GM12878 (cell line): Measurements from ENCODE around the gene PSMD1. TPM values are rescaled to one million over a fixed set of nuclear protein-coding genes. Genes with fewer than 3 reads are reported as not detected.

Experiments used
- CREB1 ChIP-seq: IDR thresholded peaks from 2 replicates; pipeline ENCODE4 v1.6.1; 2012; ENCODE audit warnings: low read depth, mild to moderate bottlenecking, inconsistent platforms
- E2F4 ChIP-seq: IDR thresholded peaks from 2 replicates; pipeline ENCODE4 v1.6.1; 2012; ENCODE audit warnings: low read depth, low read length, improper control_type of control experiment
- FOXK2 ChIP-seq: fragments of 450-650 bp; IDR thresholded peaks from 2 replicates; pipeline ENCODE4 v1.6.1; 2017; ENCODE audit warnings: mild to moderate bottlenecking, moderate library complexity
- JUND ChIP-seq: IDR thresholded peaks from 2 replicates; pipeline ENCODE4 v1.6.1; 2012; ENCODE audit warnings: low read depth, mild to moderate bottlenecking, low read length, improper control_type of control experiment, moderate library complexity
- RB1 ChIP-seq: fragments of 450-650 bp; formaldehyde crosslinking; IDR thresholded peaks from 2 replicates; pipeline ENCODE4 v1.6.1; 2017; ENCODE audit warnings: mild to moderate bottlenecking, borderline replicate concordance
- SMAD5 ChIP-seq: IDR thresholded peaks from 2 replicates; pipeline ENCODE4 v1.6.1; 2016; ENCODE audit warnings: antibody characterized with exemption, low read depth
- ZBTB11 ChIP-seq: fragments of 450-650 bp; formaldehyde crosslinking; IDR thresholded peaks from 2 replicates; pipeline ENCODE4 v1.5.0; 2022; ENCODE audit warnings: mild to moderate bottlenecking, missing genetic modification characterization
- polyA plus RNA-seq, 11 experiments: library from polyadenylated mRNA; depleted of rRNA in 4 of 11; unstranded in 6 of 11; stranded (reverse) in 5 of 11; fragments of >200 nt; fragmentation: Nextera tagmentation in 4 of 11; fragmentation: Illumina TruSeq in 1 of 11; extraction: Ambion mirVana in 4 of 11; extraction: Trizol in 1 of 11; gene quantifications; 1 replicate in 1 of 11; 2 replicates in 10 of 11; pipeline versions ENCODE4 v1.2.1 to v1.2.3, GENCODE V29; 2011 to 2016; ENCODE audit warnings: inconsistent platforms in 2 of 11, missing spikeins in 2 of 11, low read depth in 1 of 11
- total RNA-seq, 4 experiments: library from RNA; depleted of rRNA in 3 of 4; stranded (reverse); fragments of >200 nt in 3 of 4; fragmentation: Illumina TruSeq in 1 of 4; extraction: Trizol in 1 of 4; gene quantifications; 2 replicates each; pipeline versions ENCODE4 v1.2.1 to v1.2.3, GENCODE V29; 2013 to 2021
- TF ChIP-seq, protein P1 (sequence below): IDR thresholded peaks from 2 replicates; pipeline ENCODE4 v1.6.1; 2012; ENCODE audit warnings: improper control_type of control experiment, low read depth, low read length; ENCODE audit not compliant: insufficient replicate concordance
- TF ChIP-seq, protein P2 (sequence below): fragments of 450-650 bp; IDR thresholded peaks from 2 replicates; pipeline ENCODE4 v1.6.1; 2017; ENCODE audit warnings: mild to moderate bottlenecking, moderate library complexity
- TF ChIP-seq, protein P3 (sequence below): fragments of 450-650 bp; conservative IDR thresholded peaks from 2 replicates; pipeline ENCODE4 v1.6.1; 2017; ENCODE audit warnings: mild to moderate bottlenecking, moderate library complexity

PSMD1 gene
- total and polyA plus RNA-seq, 10 of the 15 experiments (the other 5 are each of a cell fraction or from before 2014, with no cell fraction given) = 87.4 to 220 (median 139) TPM

- TF ChIP-seq, protein P1, sequence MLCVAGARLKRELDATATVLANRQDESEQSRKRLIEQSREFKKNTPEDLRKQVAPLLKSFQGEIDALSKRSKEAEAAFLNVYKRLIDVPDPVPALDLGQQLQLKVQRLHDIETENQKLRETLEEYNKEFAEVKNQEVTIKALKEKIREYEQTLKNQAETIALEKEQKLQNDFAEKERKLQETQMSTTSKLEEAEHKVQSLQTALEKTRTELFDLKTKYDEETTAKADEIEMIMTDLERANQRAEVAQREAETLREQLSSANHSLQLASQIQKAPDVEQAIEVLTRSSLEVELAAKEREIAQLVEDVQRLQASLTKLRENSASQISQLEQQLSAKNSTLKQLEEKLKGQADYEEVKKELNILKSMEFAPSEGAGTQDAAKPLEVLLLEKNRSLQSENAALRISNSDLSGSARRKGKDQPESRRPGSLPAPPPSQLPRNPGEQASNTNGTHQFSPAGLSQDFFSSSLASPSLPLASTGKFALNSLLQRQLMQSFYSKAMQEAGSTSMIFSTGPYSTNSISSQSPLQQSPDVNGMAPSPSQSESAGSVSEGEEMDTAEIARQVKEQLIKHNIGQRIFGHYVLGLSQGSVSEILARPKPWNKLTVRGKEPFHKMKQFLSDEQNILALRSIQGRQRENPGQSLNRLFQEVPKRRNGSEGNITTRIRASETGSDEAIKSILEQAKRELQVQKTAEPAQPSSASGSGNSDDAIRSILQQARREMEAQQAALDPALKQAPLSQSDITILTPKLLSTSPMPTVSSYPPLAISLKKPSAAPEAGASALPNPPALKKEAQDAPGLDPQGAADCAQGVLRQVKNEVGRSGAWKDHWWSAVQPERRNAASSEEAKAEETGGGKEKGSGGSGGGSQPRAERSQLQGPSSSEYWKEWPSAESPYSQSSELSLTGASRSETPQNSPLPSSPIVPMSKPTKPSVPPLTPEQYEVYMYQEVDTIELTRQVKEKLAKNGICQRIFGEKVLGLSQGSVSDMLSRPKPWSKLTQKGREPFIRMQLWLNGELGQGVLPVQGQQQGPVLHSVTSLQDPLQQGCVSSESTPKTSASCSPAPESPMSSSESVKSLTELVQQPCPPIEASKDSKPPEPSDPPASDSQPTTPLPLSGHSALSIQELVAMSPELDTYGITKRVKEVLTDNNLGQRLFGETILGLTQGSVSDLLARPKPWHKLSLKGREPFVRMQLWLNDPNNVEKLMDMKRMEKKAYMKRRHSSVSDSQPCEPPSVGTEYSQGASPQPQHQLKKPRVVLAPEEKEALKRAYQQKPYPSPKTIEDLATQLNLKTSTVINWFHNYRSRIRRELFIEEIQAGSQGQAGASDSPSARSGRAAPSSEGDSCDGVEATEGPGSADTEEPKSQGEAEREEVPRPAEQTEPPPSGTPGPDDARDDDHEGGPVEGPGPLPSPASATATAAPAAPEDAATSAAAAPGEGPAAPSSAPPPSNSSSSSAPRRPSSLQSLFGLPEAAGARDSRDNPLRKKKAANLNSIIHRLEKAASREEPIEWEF = no peak
- TF ChIP-seq, protein P2, sequence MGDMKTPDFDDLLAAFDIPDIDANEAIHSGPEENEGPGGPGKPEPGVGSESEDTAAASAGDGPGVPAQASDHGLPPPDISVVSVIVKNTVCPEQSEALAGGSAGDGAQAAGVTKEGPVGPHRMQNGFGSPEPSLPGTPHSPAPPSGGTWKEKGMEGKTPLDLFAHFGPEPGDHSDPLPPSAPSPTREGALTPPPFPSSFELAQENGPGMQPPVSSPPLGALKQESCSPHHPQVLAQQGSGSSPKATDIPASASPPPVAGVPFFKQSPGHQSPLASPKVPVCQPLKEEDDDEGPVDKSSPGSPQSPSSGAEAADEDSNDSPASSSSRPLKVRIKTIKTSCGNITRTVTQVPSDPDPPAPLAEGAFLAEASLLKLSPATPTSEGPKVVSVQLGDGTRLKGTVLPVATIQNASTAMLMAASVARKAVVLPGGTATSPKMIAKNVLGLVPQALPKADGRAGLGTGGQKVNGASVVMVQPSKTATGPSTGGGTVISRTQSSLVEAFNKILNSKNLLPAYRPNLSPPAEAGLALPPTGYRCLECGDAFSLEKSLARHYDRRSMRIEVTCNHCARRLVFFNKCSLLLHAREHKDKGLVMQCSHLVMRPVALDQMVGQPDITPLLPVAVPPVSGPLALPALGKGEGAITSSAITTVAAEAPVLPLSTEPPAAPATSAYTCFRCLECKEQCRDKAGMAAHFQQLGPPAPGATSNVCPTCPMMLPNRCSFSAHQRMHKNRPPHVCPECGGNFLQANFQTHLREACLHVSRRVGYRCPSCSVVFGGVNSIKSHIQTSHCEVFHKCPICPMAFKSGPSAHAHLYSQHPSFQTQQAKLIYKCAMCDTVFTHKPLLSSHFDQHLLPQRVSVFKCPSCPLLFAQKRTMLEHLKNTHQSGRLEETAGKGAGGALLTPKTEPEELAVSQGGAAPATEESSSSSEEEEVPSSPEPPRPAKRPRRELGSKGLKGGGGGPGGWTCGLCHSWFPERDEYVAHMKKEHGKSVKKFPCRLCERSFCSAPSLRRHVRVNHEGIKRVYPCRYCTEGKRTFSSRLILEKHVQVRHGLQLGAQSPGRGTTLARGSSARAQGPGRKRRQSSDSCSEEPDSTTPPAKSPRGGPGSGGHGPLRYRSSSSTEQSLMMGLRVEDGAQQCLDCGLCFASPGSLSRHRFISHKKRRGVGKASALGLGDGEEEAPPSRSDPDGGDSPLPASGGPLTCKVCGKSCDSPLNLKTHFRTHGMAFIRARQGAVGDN = no peak
- TF ChIP-seq JUND = no peak
- no peak for TF ChIP-seq FOXK2
- no peak for TF ChIP-seq E2F4
- TF ChIP-seq, protein P3, sequence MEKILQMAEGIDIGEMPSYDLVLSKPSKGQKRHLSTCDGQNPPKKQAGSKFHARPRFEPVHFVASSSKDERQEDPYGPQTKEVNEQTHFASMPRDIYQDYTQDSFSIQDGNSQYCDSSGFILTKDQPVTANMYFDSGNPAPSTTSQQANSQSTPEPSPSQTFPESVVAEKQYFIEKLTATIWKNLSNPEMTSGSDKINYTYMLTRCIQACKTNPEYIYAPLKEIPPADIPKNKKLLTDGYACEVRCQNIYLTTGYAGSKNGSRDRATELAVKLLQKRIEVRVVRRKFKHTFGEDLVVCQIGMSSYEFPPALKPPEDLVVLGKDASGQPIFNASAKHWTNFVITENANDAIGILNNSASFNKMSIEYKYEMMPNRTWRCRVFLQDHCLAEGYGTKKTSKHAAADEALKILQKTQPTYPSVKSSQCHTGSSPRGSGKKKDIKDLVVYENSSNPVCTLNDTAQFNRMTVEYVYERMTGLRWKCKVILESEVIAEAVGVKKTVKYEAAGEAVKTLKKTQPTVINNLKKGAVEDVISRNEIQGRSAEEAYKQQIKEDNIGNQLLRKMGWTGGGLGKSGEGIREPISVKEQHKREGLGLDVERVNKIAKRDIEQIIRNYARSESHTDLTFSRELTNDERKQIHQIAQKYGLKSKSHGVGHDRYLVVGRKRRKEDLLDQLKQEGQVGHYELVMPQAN = no peak
- no peak for TF ChIP-seq SMAD5
- no peak for TF ChIP-seq RB1
- no peak for TF ChIP-seq CREB1
- TF ChIP-seq ZBTB11 (CRISPR knock-in tag) = no peak
- TF ChIP-seq, all 136 proteins: peak for 0
These were observed 72.5 kb downstream of the PSMD1 start (continued) for GRCh38 chr2:231129216-231129615.
